Measurements from ENCODE around the gene MRPL20. TPM values are rescaled to one million over a fixed set of nuclear protein-coding genes. Genes with fewer than 3 reads are reported as not detected.

MRPL20 gene
- total RNA-seq, 1 experiment from 2014 or later, result 236 TPM

DNA sequence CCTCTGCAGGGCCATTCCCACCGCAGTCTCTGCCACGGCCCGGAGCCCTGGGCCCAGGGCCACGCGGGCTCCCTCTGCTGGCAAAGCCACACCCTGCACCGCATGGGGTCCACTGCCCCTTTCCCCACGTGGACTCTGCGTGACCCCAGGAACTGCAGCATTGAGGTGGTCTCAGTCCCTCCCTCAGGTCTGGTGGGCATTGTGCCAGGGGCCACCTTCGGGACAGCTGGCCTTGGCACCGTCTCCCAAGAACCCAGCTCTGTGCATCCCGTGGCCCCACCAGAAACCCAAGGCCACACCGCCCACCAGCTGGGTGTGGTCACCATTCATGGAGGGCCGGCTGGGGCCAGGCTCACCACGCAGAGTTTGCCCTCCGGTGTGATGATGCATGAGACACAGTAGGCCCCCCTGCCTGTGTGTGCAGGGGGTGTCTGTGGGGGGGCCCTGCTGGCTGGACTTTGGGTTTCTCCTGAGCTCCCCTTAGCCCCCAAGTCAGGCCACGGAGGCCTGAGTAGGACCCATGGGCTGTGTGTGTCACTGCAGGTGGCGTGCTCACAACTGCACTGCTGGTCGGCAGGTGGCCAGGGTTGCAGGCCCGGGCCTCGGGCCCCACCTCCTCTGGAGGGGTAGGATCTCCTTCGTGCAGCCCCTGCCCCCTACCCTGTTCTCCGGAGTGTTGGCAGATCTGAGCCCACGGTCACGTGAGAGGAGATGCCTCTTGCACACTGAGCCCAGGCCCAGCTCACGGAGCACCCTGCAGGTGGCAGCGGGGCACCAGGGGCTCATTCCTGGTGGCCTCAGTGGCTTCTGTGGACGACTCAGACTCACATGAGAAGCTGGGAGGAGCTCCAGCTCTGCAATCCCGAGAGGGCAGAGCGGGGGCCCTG, 34.2 kb upstream of the MRPL20 start:
- DNase-seq, result peak; percentile 78 to 90
- Histone ChIP-seq H3K4me1 (peaks cover 17% of the 10 kb centered on the region), H3K4me3 (peak overlapping the region; percentile 16), H3K36me3 (no peaks in the 10 kb centered on the region), H3K9me3 (replicated peaks) (no peaks in the 10 kb centered on the region), H3K27ac (no peak overlapping the region), H3K27me3 (peaks cover 8% of the 10 kb centered on the region; the same call in 1 of the 2 replicates)

DNA sequence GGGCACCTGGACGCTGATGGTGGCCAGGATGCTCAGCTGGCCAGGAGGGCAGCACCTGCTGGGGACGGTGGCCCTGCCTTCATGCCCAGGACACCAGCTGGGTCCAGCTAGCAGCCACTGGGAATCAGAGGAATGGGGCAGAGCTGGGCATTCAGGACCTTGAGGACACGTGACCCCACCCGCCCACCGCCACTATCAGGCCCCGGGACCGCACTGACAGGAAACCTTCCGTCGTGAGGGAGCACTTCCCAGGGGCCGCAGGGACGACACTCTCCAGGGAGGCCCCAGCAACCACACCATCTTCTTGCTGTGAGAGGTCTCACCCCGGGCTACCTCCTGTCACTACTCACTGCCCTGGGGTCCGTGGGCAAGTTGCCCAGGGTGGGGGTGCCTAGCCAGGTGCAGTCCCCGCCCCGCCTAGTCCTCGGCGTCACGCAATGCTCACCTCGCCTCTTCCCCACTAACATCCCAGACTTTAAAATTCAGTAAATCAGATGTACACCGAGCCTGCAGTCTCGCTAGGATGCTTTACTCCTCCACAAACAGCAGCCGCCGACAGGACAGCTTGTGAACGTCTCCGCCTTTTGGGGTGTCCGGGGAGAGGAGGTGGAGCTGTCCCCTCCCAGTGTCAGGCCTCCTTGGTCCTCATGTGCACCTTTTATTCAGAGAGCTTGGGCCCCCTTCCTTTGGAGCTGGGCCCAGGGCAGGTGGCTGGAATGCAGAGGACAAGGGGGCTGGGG, 33.3 kb upstream of the MRPL20 start:
- Histone ChIP-seq H3K9me3 (replicated peaks) (no peaks in the 10 kb centered on the region), H3K4me1 (peaks cover 17% of the 10 kb centered on the region)
- no peak for DNase-seq

DNA sequence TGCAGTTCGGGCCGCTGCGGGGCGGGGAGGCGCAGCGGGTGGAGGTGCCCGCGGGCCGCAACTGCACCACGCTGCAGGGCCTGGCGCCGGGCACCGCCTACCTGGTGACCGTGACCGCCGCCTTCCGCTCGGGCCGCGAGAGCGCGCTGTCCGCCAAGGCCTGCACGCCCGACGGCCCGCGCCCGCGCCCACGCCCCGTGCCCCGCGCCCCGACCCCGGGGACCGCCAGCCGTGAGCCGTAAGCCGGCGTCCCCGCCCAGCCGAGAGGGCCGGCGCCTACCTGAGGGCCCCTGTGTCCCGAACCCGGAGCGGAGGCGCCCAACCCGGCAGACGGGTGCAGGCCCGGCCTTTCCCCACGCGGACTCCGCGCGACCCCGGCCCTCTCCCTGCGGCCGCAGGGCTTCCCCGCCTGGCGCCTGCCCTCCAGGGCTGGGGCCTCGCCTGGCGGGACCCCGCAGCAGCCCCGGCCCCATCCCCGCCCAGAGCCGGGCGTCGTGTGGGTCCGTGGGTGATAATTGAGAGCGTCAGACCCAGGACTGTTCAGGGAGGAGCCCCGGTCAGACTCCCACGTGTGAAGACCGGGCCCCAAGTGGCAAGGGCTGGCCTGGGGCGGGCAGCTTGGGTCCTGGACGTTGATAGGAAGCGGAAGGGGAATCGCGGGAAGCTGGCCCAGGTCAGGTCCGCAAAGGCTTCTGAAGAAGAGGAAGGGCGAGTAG, 32.6 kb upstream of the MRPL20 start:
- Histone ChIP-seq H3K9me3 (replicated peaks) (no peaks in the 10 kb centered on the region), H3K36me3 (no peaks in the 10 kb centered on the region), H3K4me1 (peaks cover 21% of the 10 kb centered on the region), H3K27me3 (peaks cover 8% of the 10 kb centered on the region; the same call in 1 of the 2 replicates), H3K4me3 (no peak overlapping the region), H3K27ac (no peak overlapping the region)
- no peak for DNase-seq

More for the DNA sequence above, 33.3 kb upstream of the MRPL20 start:
- H3K27ac ChIP-seq, result no peak overlapping the region
- peak overlapping the region; percentile 16; the same call in 1 of the 2 replicates for H3K4me3 ChIP-seq
- peaks cover 8% of the 10 kb centered on the region; the same call in 1 of the 2 replicates for H3K27me3 ChIP-seq
- H3K36me3 ChIP-seq, result no peaks in the 10 kb centered on the region

DNA sequence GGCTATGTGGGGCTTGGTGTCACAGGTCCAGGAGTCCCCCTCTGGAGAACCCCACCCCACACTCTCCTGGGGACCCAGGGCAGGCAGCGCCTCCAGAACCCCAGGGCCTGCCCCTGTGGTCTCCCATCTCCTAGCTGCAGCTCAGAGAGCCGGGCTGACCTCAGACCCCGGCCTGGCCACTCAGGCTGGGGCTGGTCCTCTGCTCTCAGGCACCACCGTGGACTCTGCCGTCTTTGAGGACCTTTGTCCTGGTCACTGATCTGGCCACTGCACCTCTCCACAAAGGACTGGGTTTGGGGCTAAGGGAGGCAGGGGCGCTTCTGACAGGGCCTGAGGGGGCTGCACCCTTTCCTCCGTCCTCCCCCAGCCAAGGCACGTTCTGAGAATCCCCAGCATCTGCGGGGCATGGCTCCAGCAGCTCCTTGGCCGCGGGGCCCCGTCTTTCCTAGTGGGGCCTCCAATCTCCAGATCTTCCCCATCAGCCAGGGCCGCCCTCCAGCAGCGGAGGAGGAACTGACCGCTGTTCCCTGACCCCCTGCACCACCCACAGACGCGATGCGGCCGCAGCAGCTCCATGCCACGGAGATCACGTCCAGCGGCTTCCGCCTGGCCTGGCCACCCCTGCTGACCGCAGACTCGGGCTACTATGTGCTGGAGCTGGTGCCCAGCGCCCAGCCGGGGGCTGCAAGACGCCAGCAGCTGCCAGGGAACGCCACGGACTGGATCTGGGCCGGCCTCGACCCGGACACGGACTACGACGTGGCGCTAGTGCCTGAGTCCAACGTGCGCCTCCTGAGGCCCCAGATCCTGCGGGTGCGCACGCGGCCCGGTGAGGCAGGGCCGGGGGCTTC, 31.7 kb upstream of the MRPL20 start:
- DNase-seq, result no peak
- no peaks in the 10 kb centered on the region for H3K36me3 ChIP-seq
- peaks cover 27% of the 10 kb centered on the region for H3K4me1 ChIP-seq

DNA sequence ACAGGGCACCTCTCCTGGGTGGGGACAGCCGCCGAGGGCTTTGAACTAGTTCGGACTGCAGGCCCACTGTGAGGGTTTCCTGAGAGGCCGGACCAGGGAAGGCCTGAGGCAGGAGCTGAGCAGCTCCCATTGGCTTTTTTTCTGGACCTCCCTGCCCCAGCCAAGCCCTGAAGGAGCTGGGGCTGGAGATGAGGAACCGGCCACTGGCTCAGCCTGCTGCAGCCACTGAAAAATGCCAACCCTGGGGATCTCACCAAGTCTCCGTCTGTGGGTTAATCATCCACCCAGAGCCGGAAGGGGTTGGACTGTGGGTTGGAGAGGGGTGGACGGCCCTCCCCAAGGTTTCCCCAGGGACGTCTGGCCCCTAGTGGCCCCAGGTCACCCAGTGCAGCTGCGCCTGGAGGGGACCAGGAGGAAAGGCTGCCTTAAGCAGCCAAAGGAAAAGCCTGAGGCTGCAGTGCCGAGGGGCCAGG, 30.8 kb upstream of the MRPL20 start:
- Histone ChIP-seq H3K9me3 (replicated peaks) (no peaks in the 10 kb centered on the region), H3K36me3 (no peaks in the 10 kb centered on the region), H3K4me1 (peaks cover 34% of the 10 kb centered on the region), H3K27ac (no peak overlapping the region), H3K4me3 (no peak overlapping the region), H3K27me3 (peaks cover 8% of the 10 kb centered on the region; the same call in 1 of the 2 replicates)
- DNase-seq, result peak; percentile 62 to 71

More for the DNA sequence above, 31.7 kb upstream of the MRPL20 start:
- Histone ChIP-seq H3K4me3 (no peak overlapping the region), H3K27me3 (peaks cover 8% of the 10 kb centered on the region; the same call in 1 of the 2 replicates), H3K9me3 (replicated peaks) (no peaks in the 10 kb centered on the region), H3K27ac (no peak overlapping the region)

DNA sequence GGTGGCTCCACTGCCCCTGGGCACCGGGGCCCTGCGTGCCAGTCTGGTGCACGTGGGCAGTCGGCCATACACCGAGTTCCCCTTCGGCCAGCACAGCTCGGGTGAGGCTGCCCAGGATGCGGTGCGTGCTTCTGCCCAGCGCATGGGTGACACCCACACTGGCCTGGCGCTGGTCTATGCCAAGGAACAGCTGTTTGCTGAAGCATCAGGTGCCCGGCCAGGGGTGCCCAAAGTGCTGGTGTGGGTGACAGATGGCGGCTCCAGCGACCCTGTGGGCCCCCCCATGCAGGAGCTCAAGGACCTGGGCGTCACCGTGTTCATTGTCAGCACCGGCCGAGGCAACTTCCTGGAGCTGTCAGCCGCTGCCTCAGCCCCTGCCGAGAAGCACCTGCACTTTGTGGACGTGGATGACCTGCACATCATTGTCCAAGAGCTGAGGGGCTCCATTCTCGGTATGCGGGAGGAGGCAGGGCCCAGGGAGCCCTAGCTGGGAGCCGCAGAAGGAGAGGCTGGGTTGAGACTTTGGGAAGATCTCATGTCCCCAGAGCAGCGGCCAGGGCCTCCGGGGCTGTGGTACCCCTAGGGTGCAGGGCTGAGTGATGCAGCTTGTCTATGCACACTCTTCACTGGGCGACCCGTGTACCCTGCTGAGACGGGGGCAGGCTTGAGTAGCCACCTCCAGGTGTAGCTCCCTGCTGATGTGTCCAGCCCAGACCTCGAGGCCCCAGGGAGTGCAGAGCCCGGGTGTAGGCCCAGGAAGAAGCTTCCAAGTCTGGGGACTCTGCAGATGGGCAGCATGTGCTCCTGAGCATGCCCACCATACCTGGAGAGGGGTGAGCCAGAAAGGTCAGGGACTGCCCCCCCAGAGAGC, 30.2 kb upstream of the MRPL20 start:
- Histone ChIP-seq H3K36me3 (no peaks in the 10 kb centered on the region), H3K27me3 (peaks cover 3% of the 10 kb centered on the region; the same call in 1 of the 2 replicates), H3K4me3 (no peak overlapping the region), H3K4me1 (peaks cover 37% of the 10 kb centered on the region), H3K9me3 (replicated peaks) (no peaks in the 10 kb centered on the region), H3K27ac (no peak overlapping the region)
- no peak for DNase-seq

DNA sequence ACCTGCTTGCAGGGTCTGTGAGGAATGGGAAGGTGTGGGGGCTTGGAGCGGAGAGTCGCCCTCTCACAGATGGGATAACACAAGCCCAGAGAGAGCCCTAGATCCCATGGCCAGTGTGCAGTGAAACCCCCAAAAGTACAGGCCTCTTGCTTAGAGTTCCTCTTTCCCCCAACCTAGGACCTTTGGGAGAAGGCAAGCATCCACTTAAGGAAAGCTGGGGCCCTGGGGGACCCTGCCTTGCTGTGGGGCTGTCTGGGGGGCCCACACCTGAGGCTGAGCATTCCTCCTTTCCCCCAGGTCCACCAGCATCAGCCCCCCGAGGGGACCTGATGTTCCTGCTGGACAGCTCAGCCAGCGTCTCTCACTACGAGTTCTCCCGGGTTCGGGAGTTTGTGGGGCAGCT, 29.5 kb upstream of the MRPL20 start:
- peaks cover 42% of the 10 kb centered on the region for H3K4me1 ChIP-seq

GRCh38 chr1:1435911-1436629, 29.0 kb upstream of the MRPL20 start:
- Histone ChIP-seq H3K27me3 (no peaks in the 10 kb centered on the region), H3K9me3 (replicated peaks) (no peaks in the 10 kb centered on the region), H3K4me3 (no peak overlapping the region), H3K36me3 (no peaks in the 10 kb centered on the region), H3K4me1 (peaks cover 42% of the 10 kb centered on the region), H3K27ac (no peak overlapping the region)
- DNase-seq, result no peak

More for the DNA sequence above, 29.5 kb upstream of the MRPL20 start:
- Histone ChIP-seq H3K36me3 (no peaks in the 10 kb centered on the region), H3K27ac (no peak overlapping the region), H3K4me3 (no peak overlapping the region), H3K9me3 (replicated peaks) (no peaks in the 10 kb centered on the region), H3K27me3 (no peaks in the 10 kb centered on the region)
- no peak for DNase-seq

DNA sequence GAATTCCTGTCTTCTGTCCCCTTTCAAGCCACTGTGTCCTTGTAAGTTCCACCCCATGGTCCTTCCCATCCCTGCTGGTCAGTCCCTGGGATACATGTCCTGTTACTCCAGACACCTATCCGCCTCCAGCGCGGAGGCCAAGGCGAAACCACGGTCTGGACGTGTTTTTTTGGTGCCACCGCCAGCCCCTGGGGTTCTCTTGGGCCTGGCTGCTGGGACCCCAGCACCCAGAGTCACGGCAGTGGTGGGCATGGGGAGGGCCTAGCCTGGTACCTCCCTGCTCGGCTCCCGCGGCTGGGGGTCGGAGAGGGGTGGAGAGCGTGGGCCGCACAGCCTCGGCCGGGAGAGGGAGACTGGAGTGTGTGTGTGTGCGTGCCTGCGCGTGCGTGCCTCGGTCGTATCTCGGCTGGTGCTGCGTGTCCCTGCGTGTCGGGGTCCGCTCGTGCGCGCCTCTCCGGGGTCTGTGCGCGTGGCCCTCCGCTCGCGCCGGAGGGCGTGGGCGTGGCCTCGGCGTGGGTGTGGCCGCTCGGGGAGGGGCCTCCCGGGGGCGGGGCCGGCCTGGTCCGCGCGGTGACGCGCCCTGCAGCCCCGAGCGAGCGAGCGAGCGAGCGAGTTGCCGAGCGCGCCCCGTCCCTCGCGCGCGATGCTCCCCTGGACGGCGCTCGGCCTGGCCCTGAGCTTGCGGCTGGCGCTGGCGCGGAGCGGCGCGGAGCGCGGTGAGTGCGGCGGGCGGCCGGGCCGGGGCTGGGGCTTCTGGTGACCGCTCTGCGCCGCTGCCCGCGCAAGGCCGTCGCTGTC, 28.2 kb upstream of the MRPL20 start, which contains the start of gene VWA1:
VWA1 (plus strand) TSS at position 585 of the 798 bp plus-strand sequence; CDS start at position 644, 59 bp downstream.
- no peaks in the 10 kb centered on the region for H3K9me3 ChIP-seq (replicated peaks)
- no peak for DNase-seq
- H3K4me1 ChIP-seq, result peaks cover 40% of the 10 kb centered on the region
- H3K27me3 ChIP-seq, result no peaks in the 10 kb centered on the region
- peak within 1 kb of the TSS; percentile 91 for H3K27ac ChIP-seq
- H3K36me3 ChIP-seq, result no peaks in the 10 kb centered on the region
- H3K4me3 ChIP-seq, result peak within 1 kb of the TSS; percentile 50

- Histone ChIP-seq H3K27ac (peak overlapping the region; percentile 91), H3K4me3 (peak overlapping the region; percentile 50), H3K9me3 (replicated peaks) (no peaks in the 10 kb centered on the region), H3K4me1 (peaks cover 45% of the 10 kb centered on the region), H3K27me3 (no peaks in the 10 kb centered on the region), H3K36me3 (no peaks in the 10 kb centered on the region)
- no peak for DNase-seq
These were observed 27.7 kb upstream of the MRPL20 start for GRCh38 chr1:1434824-1435105.

DNA sequence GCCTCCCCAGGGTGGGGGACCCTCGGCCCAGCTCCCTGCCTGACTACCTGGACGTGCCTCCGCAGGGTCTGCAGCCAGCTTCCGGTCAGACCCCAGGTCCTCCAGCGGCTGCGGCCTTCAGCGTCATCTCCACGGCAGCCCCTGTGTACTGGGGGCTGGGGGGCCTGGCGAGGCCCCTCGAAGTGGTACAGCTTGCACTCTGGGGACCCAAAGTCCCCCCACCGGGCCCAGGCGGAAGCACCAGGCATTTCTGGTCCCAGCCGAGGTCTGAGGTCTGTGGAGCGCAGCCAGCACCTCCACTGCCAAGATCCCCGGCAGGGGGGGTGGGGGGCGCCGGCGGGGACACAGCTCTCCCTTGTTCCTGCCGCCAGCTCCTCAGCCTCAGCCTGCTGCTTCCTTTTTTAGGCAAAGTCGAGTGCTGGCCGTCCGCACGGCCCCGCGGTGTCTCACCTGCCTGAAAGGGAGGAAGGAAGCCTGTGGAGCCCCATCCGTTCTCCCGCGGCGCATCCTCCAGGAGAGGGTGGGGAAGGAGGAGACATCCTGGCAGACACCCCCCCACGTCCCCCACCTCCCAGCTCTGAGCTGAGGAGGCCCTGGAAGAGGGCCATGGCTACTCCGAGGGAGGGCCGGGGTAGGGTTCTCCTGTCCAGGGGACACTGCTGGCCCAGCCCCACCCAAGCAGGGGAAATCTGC, 27.2 kb upstream of the MRPL20 start:
- H3K4me1 ChIP-seq, result peaks cover 49% of the 10 kb centered on the region
- no peaks in the 10 kb centered on the region for H3K36me3 ChIP-seq
- peak; percentile 74 to 75 for DNase-seq
- no peaks in the 10 kb centered on the region for H3K27me3 ChIP-seq
- peak overlapping the region; percentile 50 for H3K4me3 ChIP-seq
- H3K9me3 ChIP-seq (replicated peaks), result no peaks in the 10 kb centered on the region
- peak overlapping the region; percentile 91 for H3K27ac ChIP-seq
